Neural cell (in vitro differentiated cells): ENCODE results near the gene DBH. TPM values are rescaled to one million over a fixed set of nuclear protein-coding genes. Genes with fewer than 3 reads are reported as not detected.

Source experiments
- H2AFZ ChIP-seq: fragments of 200-600, 300-800 bp; sonication (generic), shearing (Covaris generic); 2 replicates; pipeline ENCODE4 v1.6.0; 2014; ENCODE audit warnings: low read depth, mild to moderate bottlenecking, antibody characterized with exemption, low read length, moderate library complexity
- H3F3A ChIP-seq: fragments of 200-600 bp; shearing (Covaris generic); 2 replicates; pipeline ENCODE4 v1.6.1; 2016; ENCODE audit warnings: mild to moderate bottlenecking, moderate library complexity, mixed read lengths, antibody characterized with exemption, low read length; ENCODE audit not compliant: insufficient read depth, poor library complexity, severe bottlenecking
- H3K27ac ChIP-seq: fragments of 200-600, 300-800 bp; sonication (generic), shearing (Covaris generic); 2 replicates; pipeline ENCODE4 v1.5.1; 2014; ENCODE audit warnings: mild to moderate bottlenecking, low read length, moderate library complexity
- H3K27me3 ChIP-seq: fragments of 300-800, 200-600 bp; sonication (generic), shearing (Covaris generic); 2 replicates; pipeline ENCODE4 v1.6.0; 2014; ENCODE audit warnings: mild to moderate bottlenecking, low read depth, low read length, moderate library complexity; ENCODE audit not compliant: insufficient read depth
- H3K36me3 ChIP-seq: fragments of 300-800, 200-600 bp; sonication (generic), shearing (Covaris generic); 2 replicates; pipeline ENCODE4 v1.5.1; 2014; ENCODE audit warnings: mild to moderate bottlenecking, antibody characterized with exemption, low read length, moderate library complexity; ENCODE audit not compliant: insufficient read depth
- H3K4me2 ChIP-seq: fragments of 300-800, 200-600 bp; sonication (generic), shearing (Covaris generic); 2 replicates; pipeline ENCODE4 v1.6.0; 2014; ENCODE audit warnings: mild to moderate bottlenecking, low read length
- H3K4me3 ChIP-seq: fragments of 300-800, 200-600 bp; sonication (generic), shearing (Covaris generic); 2 replicates; pipeline ENCODE4 v1.5.1; 2014; ENCODE audit warnings: mild to moderate bottlenecking, low read length, moderate library complexity
- H3K79me2 ChIP-seq: fragments of 200-600 bp; shearing (Covaris generic); replicated peaks from 2 replicates; pipeline ENCODE4 v1.6.0; 2014; ENCODE audit warnings: mild to moderate bottlenecking, low read length, moderate library complexity; ENCODE audit not compliant: insufficient read depth
- H3K9ac ChIP-seq: fragments of 300-800, 200-600 bp; sonication (generic), shearing (Covaris generic); 2 replicates; pipeline ENCODE4 v1.6.1; 2016; ENCODE audit warnings: mild to moderate bottlenecking, low read length, mixed read lengths
- H3K9me2 ChIP-seq: fragments of 200-600 bp; shearing (Covaris generic); 2 replicates; pipeline ENCODE4 v1.6.1; 2016; ENCODE audit warnings: mild to moderate bottlenecking, low read length, mixed read lengths; ENCODE audit not compliant: insufficient read depth
- H3K9me3 ChIP-seq: fragments of 200-600, 300-800 bp; sonication (generic), shearing (Covaris generic); 2 replicates; pipeline ENCODE4 v1.6.1; 2016; ENCODE audit warnings: mild to moderate bottlenecking, mixed run types, low read length, moderate library complexity, mixed read lengths
- H4K20me1 ChIP-seq: fragments of 200-600 bp; shearing (Covaris generic); 2 replicates; pipeline ENCODE4 v1.6.1; 2016; ENCODE audit warnings: mild to moderate bottlenecking, mixed run types; ENCODE audit not compliant: insufficient read depth
- CTCF ChIP-seq: fragments of 450-650 bp; IDR thresholded peaks from 2 replicates; pipeline ENCODE4 v1.5.1; 2014; ENCODE audit warnings: antibody characterized with exemption, mild to moderate bottlenecking, moderate library complexity; ENCODE audit not compliant: poor library complexity, severe bottlenecking
- EP300 ChIP-seq: fragments of 450-650 bp; conservative IDR thresholded peaks from 2 replicates; pipeline ENCODE4 v1.6.1; 2014; ENCODE audit warnings: antibody characterized with exemption, mild to moderate bottlenecking, moderate library complexity; ENCODE audit not compliant: poor library complexity, severe bottlenecking
- EZH2 ChIP-seq: fragments of 200-600, 300-800 bp; shearing (Covaris generic), sonication (generic); IDR thresholded peaks from 2 replicates; pipeline ENCODE4 v1.6.1; 2014; ENCODE audit warnings: antibody characterized with exemption, low read length, borderline replicate concordance, mild to moderate bottlenecking; ENCODE audit not compliant: insufficient read depth, poor library complexity, severe bottlenecking
- MXI1 ChIP-seq: fragments of 450-650 bp; conservative IDR thresholded peaks from 2 replicates; pipeline ENCODE4 v1.6.1; 2014; ENCODE audit warnings: antibody characterized with exemption, mild to moderate bottlenecking; ENCODE audit not compliant: poor library complexity, severe bottlenecking
- POLR2AphosphoS5 ChIP-seq: IDR thresholded peaks from 2 replicates; pipeline ENCODE4 v1.6.1; 2012
- RAD21 ChIP-seq: fragments of 450-650 bp; conservative IDR thresholded peaks from 2 replicates; pipeline ENCODE4 v1.6.1; 2014; ENCODE audit warnings: antibody characterized with exemption, mild to moderate bottlenecking, moderate library complexity
- REST ChIP-seq: IDR thresholded peaks from 2 replicates; pipeline ENCODE4 v1.6.1; 2012; ENCODE audit warnings: borderline replicate concordance
- SMC3 ChIP-seq: fragments of 450-650 bp; conservative IDR thresholded peaks from 2 replicates; pipeline ENCODE4 v1.6.1; 2014; ENCODE audit warnings: antibody characterized with exemption, mild to moderate bottlenecking, moderate library complexity; ENCODE audit not compliant: poor library complexity
- TAF1 ChIP-seq: IDR thresholded peaks from 2 replicates; pipeline ENCODE4 v1.6.1; 2012; ENCODE audit warnings: low read depth
- polyA plus RNA-seq: library from polyadenylated mRNA; depleted of rRNA; stranded (reverse); fragments of >200 nt; gene quantifications from 2 replicates; pipeline ENCODE4 v1.2.3, GENCODE V29; 2014

DBH gene
- polyA plus RNA-seq, 1 donor from 2014 or later = not detected

- Histone ChIP-seq H3K4me3 (no peak overlapping the region), H4K20me1 (no peaks in the 10 kb centered on the region), H2AFZ (no peak overlapping the region), H3K27ac (no peak overlapping the region), H3K9me2 (no peaks in the 10 kb centered on the region), H3K27me3 (no peaks in the 10 kb centered on the region), H3F3A (no peaks in the 10 kb centered on the region), H3K9me3 (no peaks in the 10 kb centered on the region), H3K9ac (no peak overlapping the region), H3K4me2 (no peak overlapping the region), H3K36me3 (no peaks in the 10 kb centered on the region), H3K79me2 (no peaks in the 10 kb centered on the region)
- TF ChIP-seq RAD21 = no peak
- TF ChIP-seq CTCF = no peak
- TF ChIP-seq EP300 = no peak
- TF ChIP-seq REST = no peak
- TF ChIP-seq EZH2 = no peak
- no peak for TF ChIP-seq TAF1
- TF ChIP-seq SMC3 = no peak
- no peak for TF ChIP-seq POLR2AphosphoS5
- no peak for TF ChIP-seq MXI1
Observed at GRCh38 chr9:133704711-133705181, 68.6 kb downstream of the DBH start.

- Histone ChIP-seq H3K4me2 (no peak overlapping the region), H4K20me1 (no peaks in the 10 kb centered on the region), H3K36me3 (no peaks in the 10 kb centered on the region), H3K9me2 (no peaks in the 10 kb centered on the region), H3K27ac (no peak overlapping the region), H3F3A (no peaks in the 10 kb centered on the region), H3K9ac (no peak overlapping the region), H3K79me2 (no peaks in the 10 kb centered on the region), H3K27me3 (no peaks in the 10 kb centered on the region), H3K4me3 (no peak overlapping the region), H3K9me3 (no peaks in the 10 kb centered on the region), H2AFZ (no peak overlapping the region)
- TF ChIP-seq POLR2AphosphoS5 = no peak
- no peak for TF ChIP-seq RAD21
- TF ChIP-seq EZH2 = no peak
- TF ChIP-seq REST = no peak
Observed at GRCh38 chr9:133705576-133705975, 69.4 kb downstream of the DBH start.
